GM23338 (cell line): ENCODE data around the gene INPP4A. TPM values are rescaled to one million over a fixed set of nuclear protein-coding genes. Genes with fewer than 3 reads are reported as not detected.

Source experiments
- CREB1 ChIP-seq: fragments of 250-450 bp; sonication (Bioruptor Pico); IDR thresholded peaks from 2 replicates; pipeline ENCODE4 v1.5.0; 2020; ENCODE audit warnings: low read depth, mild to moderate bottlenecking, moderate library complexity
- CTCF ChIP-seq, 2 experiments: fragments of 200-600 bp in 1 of 2; sonication (generic) in 1 of 2; conservative IDR thresholded peaks; 2 replicates each; pipeline versions ENCODE4 v1.5.1 to v1.6.1; 2016 to 2017; ENCODE audit warnings: antibody characterized with exemption in 2 of 2, low read depth in 2 of 2, mild to moderate bottlenecking in 2 of 2, moderate library complexity in 1 of 2
- NANOG ChIP-seq: IDR thresholded peaks from 2 replicates; pipeline ENCODE4 v1.6.1; 2016; ENCODE audit warnings: antibody characterized with exemption, borderline replicate concordance
- ZNF331 ChIP-seq: fragments of 250-450 bp; sonication (Bioruptor Pico); IDR thresholded peaks from 2 replicates; pipeline ENCODE4 v1.5.0; 2020; ENCODE audit warnings: low read depth, mild to moderate bottlenecking, moderate library complexity
- ZNF462 ChIP-seq: fragments of 250-450 bp; sonication (Bioruptor Pico); IDR thresholded peaks from 2 replicates; pipeline ENCODE4 v1.5.0; 2020; ENCODE audit warnings: mild to moderate bottlenecking, moderate library complexity
- polyA plus RNA-seq: library from polyadenylated mRNA; unstranded; fragments of >200 nt; fragmentation: Nextera tagmentation; extraction: Ambion mirVana; gene quantifications from 2 replicates; pipeline ENCODE4 v1.2.1, GENCODE V29; 2016
- total RNA-seq: library from RNA; depleted of rRNA; stranded (reverse); fragments of >200 nt; shearing (Covaris generic); gene quantifications from 2 replicates; pipeline ENCODE4 v1.2.3, GENCODE V29; 2014; rRNA removed

Gene INPP4A
- total and polyA plus RNA-seq, 2 experiments from 2014 or later = 8.5 to 36.9 TPM

GRCh38 chr2:98643496-98644100 lies 198.9 kb downstream of the INPP4A start (continued):
- TF ChIP-seq ZNF462 (CRISPR knock-in tag) (no peak), ZNF331 (CRISPR knock-in tag) (no peak), NANOG (no peak), CTCF (conservative IDR thresholded peaks at IDR 0.05; ENCODE audit: low read depth in 2 of 2) (no peak), CREB1 (CRISPR knock-in tag) (no peak)

Other genes starting within 250 kb of the INPP4A start
- not detected in 2 replicates for gene CNGA3, start 98.4 kb upstream of the INPP4A start, total RNA-seq
- not detected in 2 replicates for gene CNGA3, start 98.4 kb upstream of the INPP4A start, polyA plus RNA-seq
- 33.3 and 34.8 TPM in 2 replicates for gene COA5, start 163.7 kb downstream of the INPP4A start, total RNA-seq
- 113 and 115 TPM in 2 replicates for gene COA5, start 163.7 kb downstream of the INPP4A start, polyA plus RNA-seq
- gene UNC50, start 163.7 kb downstream of the INPP4A start, total RNA-seq = 38.7 and 44.4 TPM in 2 replicates
- 49.4 and 49.8 TPM in 2 replicates for gene UNC50, start 163.7 kb downstream of the INPP4A start, polyA plus RNA-seq